ENCODE measurements around the gene GTF3C2.

Gene GTF3C2

GRCh38 chr2:27294928-27295327, 61.6 kb downstream of the GTF3C2 start:
- no peak for DNase-seq

GRCh38 chr2:27291865-27292264, 64.7 kb downstream of the GTF3C2 start:
- DNase-seq: no peak

- no peak for DNase-seq
Measured at GRCh38 chr2:27290549-27290948, 66.0 kb downstream of the GTF3C2 start.

GRCh38 chr2:27288610-27289009, 68.0 kb downstream of the GTF3C2 start:
- DNase-seq: no peak

- no peak for DNase-seq
Measured at GRCh38 chr2:27285481-27285880, 71.1 kb downstream of the GTF3C2 start.

GRCh38 chr2:27284996-27285395, 71.6 kb downstream of the GTF3C2 start:
- DNase-seq: no peak

GRCh38 chr2:27282892-27283291, 73.7 kb downstream of the GTF3C2 start:
- DNase-seq: no peak

- no peak for DNase-seq
Measured at GRCh38 chr2:27281855-27282559, 74.6 kb downstream of the GTF3C2 start, which contains the start of gene TRIM54. TRIM54 (plus strand) TSS chr2:27282429; CDS start chr2:27282732, 303 bp downstream.

GRCh38 chr2:27281442-27281841, 75.1 kb downstream of the GTF3C2 start:
- DNase-seq: no peak

GRCh38 chr2:27280826-27281225, 75.7 kb downstream of the GTF3C2 start:
- DNase-seq: no peak

- no peak for DNase-seq
Measured at GRCh38 chr2:27278010-27278409, 78.6 kb downstream of the GTF3C2 start.
